Hematopoietic multipotent progenitor cell treated with erythropoietin and hydrocortisone succinate and interleukin-3 and kit ligand, for 6 days (in vitro differentiated cells): Measurements from ENCODE around the gene VRK2.

Experiments used
- DNase-seq: peaks from one replicate; pipeline ENCODE4 v3.0.0-alpha.2; 2015

Gene VRK2

GRCh38 chr2:58046585-58047372 lies at the start of gene VRK2:
VRK2 (plus strand) TSS chr2:58046806; CDS start chr2:58048832, 2,026 bp downstream.
- peak; percentile 95 for DNase-seq

GRCh38 chr2:58006256-58006951 lies 40.2 kb upstream of the VRK2 start:
- DNase-seq: no peak

DNA sequence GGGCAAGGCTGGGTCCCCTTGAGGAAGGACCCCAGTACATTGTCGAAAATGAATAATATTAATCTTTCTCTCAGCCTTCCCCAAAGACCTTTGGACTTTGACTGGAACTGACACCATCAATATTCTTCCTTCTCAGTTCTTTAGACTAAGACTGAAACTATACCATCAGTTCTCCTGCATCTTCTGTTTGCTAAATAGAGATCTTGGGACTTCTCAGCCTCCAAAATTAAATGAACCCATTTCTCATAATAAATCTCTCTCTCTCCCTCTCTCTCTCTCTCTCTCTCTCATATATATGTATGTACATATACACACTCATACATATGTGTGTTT lies 39.7 kb upstream of the VRK2 start:
- DNase-seq: no peak

DNA sequence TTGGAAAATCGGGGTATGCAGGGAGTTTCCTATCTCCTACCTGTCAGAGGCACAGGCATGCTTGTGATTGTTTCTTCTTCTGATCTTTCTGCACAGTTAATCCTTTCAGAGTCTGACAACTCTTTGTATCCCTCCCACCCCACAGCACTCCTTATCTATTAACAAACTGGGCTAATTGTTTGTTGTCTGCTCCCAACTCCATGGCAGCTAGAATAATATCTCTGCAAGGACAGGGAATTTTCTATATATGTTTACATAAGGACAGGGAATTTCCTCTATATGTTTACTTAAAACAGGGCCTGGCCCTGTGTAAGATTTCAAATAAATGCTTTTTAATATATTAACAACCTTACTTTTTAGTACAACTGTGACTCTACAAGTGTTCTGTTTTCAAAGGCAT lies 36.0 kb upstream of the VRK2 start:
- DNase-seq: no peak

- no peak for DNase-seq
These were observed 27.4 kb upstream of the VRK2 start for GRCh38 chr2:58019229-58019628.

GRCh38 chr2:58025150-58025933 lies 21.3 kb upstream of the VRK2 start:
- DNase-seq: no peak

- no peak for DNase-seq
These were observed 19.6 kb upstream of the VRK2 start for GRCh38 chr2:58027029-58027428.

DNA sequence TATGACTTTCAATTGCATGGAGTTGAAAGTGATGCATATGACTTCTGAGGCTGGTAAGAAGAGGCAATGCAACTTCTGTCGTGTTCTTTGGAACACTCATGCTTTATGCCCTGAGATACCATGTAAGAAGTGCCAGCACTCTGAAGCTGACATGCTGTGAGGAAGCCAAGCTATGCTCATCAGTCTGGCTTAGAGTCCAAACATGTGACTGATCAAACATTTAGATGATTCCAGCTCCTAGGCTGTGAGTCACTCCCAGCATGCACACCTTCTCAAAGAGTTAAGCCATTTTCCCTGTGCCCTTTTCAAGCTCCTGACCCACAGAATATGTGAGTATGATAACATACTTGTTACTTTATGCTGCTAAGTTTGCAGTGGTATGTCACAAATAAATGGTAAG lies 15.8 kb upstream of the VRK2 start:
- no peak for DNase-seq

DNA sequence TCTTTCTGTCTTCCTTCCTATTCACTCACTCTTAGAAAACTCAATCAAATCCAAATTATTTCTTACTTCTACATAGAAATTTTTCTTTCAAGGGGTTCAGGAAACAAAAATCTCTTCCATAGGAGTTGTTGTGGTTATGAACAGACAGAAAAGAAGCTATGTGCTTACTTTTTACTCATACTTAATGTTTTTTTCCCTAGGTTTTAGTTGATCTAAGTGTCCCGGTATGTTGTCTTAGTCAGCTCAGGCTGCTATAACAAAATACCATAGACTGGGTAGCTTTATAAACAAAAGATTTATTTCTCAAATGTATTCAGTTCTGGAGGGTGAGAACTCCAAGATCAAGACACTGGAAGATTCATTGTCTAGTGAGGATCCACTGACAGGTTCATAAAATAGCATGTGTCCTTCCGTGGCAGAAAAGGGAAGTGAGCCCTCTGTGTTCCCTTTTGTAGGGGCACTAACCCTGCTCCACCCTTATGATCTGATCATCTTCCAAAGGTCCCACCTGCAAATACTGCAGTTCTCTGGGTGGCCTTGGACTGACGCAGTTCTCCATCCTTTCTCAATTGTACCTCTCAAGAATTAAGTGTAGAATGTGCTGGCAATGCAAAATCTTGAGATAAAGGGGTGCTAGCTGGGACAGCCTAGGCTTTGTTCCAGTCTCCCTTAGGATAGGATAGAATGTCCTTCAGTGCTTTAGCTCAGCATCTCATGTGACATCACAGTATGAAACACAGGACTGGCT lies 14.4 kb upstream of the VRK2 start:
- peak; percentile 37 for DNase-seq

DNA sequence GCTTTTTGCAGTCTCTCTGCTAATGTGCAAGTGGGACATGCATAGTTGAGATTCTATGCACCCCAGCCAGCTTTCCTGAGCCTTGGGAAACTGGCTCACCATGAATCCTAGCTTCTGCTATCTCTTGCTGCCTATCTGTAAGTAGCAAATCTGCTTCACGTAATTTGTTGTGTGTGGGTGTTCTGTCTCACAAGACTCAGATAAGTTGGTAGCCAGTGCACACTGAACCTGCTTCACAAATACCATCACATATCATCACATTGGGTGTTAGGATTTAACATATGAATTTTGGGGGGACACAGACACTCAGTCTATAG lies 13.9 kb upstream of the VRK2 start:
- no peak for DNase-seq

- DNase-seq: no peak
These were observed 13.1 kb upstream of the VRK2 start for GRCh38 chr2:58033530-58033929.

GRCh38 chr2:58035352-58035751 lies 11.3 kb upstream of the VRK2 start:
- no peak for DNase-seq

DNA sequence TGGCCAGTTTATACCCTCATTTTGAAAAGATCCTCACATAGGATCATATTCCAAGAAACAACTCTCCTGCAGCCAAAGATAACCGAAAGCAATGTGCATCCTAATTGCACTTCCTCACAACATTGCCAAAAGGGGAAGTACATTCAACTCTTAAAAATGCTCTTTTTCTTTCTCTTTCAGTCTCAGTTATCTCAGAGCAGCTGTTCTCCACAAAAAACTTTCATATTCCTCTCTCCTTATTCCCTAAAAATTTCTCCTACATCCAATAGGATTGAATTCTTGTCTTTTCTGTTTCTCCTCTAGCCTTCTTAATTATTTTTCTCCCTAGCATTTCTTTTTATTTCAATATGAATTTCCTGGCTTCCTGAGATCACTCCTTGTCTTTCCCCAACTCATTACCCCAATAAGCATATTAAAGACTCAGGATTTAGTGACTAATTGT lies 7.4 kb upstream of the VRK2 start:
- DNase-seq: peak; percentile 71

GRCh38 chr2:58042486-58042970 lies 4.1 kb upstream of the VRK2 start:
- DNase-seq: peak; percentile 68

- no peak for DNase-seq
These were observed 2.5 kb upstream of the VRK2 start for GRCh38 chr2:58044145-58044544.

DNA sequence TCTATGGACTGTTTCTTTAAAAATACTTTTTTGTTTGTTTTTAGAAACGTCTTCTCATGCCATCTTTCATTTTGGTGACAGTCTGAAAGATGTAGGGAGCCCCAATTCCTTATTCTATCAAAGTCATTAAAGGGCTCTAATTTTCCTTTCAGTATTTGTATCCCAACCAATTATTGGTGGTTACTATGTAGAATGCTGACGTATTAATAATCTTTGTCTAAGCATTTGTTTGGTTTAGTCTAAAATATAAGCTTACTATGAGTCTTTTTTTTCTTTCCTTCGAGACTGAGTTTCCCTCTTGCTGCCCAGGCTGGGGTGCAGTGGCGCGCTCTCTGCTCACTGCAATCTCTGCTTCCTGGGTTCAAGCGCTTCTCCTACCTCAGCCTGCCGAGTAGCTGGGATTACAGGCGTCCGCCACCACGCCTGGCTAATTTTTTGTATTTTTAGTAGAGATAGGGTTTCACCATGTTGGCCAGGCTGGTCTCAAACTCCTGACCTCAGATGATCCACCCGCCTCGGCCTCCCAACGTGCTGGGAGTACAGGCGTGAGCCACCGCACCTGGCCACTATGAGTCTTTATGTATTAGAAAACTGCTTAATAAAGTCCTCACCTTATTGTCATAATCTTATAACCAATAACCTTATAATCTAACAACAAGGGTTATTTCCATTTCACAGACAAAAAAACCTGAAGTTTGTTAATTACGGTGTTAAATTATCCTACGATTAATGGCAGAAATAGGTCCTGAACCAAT lies 849 bp upstream of the VRK2 start:
- DNase-seq: no peak

DNA sequence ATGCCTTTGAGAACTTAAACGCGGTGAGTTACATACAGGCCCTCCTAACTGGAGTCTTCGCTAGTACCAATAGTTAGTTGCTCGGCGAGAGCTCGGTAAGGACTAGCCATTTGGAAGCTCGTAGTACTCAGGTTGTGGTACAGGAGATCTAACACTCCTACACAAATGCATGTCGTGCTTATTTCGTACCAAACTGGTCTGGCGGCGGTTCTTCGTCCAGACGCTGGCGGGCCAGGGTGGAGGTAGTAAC lies 346 bp upstream of the VRK2 start:
- no peak for DNase-seq

DNA sequence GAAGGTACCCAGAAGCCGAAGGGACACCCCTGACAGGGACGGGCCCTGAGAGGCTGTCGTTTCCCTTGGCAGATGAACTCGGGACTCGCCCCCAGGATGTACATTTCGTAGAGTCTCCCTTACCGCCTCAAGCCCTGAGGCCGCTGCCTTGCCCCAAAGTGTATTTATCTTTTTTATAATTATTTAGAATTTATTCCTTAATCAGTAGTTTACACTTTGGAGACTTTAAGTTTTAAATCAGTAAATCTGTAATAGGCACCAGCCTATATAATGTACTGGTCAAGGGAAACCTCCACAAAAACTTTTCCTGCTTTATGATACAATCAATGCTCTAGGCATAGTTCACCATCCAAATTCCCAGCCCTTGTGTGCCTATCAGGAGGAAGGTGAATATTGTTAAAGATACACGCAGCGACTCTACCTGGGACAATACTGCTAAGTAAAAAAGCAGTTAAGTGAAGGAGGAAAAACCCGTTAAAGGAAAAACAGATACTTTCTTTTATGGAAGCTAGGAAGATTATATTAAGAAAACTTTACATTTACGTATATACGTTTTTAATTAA lies 848 bp downstream of the VRK2 start:
- DNase-seq: peak; percentile 37

- peak; percentile 78 for DNase-seq
These were observed 1.4 kb downstream of the VRK2 start for GRCh38 chr2:58047961-58048360.

DNA sequence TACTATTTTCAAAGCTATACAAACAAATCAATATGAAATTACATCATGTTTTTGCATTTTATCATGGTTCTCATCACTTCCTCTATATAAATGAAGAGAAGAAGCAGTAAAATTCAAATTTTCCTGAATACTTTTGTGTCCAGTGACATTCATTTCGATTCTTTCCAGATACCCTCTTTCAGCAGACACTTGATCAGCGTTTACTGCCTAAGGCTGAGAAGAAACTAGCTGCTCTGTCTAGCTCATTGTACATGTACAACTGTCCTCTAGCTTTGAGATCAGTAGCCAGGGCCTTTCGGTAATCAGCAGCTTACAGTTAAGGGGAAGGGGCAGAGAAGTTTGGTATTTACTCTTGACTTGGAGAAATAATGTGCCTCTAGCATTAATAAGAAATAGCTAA lies 4.8 kb downstream of the VRK2 start:
- DNase-seq: no peak

GRCh38 chr2:58052978-58053377 lies 6.4 kb downstream of the VRK2 start:
- DNase-seq: no peak

DNA sequence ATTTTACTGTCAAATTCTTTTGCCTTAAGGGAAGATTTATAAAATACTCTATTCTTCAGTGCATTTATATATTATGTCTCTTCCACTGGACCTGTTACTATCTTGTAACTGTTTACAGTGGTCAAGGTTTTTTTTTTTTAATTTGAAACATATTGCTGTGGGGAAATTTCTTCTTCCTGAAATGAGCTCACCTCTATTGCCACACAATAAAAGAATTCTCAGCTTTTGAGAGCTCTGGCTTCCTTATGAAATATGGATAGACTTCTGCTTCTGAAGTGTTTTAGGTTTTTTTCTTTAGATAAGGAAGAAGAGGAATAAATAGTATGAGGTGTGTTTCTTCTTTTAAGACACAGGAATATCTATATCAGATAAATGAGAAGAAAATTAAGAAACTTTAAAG lies 7.7 kb downstream of the VRK2 start:
- no peak for DNase-seq
